T1000 (cell line): ENCODE results near the gene TMEM121.

Source experiments
- DNase-seq: peaks from one replicate; lab custom pipeline; 2025; ENCODE audit warnings: mixed read lengths; lab: John Stamatoyannopoulos, UW

TMEM121 gene

DNA sequence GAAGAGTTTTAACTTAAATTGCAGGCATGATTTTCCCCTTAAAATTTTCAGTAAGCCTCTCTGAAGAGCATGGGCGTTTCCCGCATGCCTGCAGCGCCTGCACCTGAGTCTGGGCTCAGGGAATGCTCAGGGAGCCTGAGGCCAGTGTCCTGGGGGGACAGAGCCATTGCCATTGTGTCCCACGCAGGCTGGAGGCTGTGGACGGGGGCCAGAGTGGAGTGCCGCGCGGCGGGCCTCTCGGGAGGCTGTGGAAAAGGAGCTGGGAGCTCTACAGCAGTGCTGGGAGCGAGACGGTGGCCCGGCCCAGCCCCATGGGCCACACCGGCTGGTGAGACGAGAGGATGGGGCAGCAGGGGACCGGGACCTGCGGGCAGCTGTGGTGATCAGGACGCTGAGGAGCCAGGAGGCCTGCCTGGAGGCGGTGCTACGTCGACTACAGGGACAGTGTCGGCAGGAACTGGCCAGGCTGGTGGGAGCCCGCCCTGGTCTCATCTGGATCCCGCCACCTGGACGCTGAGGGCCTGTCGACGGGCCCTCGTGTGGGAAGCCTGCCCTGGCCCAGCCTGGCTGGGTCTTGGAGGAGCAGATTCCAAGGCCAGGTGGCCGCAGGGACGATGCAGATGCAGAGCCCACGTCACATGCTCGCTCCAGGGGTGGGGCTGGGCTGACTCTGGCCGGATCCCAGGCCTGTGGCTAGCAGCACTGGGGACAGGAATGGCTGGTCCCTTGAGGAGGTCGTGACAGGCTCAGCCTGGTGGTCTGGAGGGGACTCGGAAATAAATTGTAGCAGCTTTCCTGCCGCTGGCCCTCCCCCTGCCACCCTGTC, 27.7 kb upstream of the TMEM121 start:
- no peak for DNase-seq

DNA sequence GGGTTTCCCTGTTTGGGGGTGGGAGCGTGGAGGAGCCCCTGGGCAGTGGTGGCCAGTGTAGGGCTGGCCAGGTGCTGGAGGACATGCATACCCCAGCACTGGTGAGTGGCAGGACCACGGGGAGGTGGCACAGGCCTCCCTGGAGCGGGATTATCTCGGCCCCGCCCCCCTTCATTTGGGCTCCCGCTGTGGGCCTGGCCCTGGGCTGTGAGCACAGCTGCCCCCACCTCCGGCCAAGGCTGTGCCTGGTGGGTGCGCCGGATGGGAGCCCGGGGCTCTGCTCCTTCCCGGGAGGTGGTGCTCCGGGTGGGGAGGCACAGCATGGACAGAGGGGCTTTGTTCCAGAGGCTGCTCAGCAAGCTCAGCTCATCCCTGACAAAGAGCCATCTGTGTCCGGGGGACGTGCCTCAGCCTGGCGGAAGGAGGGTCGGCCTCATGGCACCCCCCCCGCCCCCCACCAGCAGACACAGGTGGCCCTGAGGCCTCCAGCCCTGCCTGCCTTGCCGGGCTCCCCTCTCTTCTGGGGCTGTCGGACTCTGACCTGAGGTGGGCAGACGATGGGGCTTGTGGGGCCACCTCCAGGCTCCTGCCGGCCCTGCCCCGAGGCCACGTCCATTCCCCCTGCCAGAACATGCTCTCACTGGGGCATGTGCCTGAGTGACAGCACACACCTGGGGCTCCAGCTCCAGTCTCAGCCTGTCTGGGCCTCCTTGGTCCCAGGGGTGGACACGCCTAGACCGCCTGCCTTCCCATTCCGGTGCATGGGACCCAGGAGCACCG, 26.9 kb upstream of the TMEM121 start:
- no peak for DNase-seq

DNA sequence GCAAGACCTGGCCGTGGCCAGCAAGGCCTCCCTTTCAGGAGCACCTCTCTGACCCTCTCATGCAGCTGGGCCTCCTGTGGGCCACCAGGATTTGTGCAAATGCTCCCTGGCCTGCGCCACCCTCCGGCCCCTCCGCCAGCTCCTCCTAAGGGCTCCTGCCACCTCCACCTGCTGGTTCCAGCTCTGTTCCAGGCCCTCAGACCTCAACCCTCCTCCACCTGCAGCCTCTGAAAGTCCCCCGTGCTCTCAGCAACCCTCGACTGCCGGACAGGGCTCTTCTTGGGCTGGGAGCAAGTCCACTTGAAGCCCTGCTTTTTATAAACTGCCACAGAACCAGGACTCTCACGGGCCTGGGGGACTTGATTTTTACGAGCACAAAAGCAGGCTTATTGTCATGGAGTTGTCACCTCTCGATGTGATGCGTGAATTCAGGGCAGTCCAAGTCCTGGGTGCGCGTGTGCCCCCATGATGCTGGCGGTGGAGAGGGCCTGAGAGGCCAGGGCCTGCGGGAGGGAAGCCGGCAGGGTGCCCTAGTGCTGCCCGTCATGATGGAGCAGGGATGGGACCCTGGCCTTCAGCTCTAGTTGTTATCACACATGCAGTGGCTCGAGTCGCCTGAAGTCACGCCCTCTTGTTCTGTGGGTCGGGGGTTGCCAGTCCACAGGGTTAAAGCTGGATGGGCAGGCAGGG, 26.2 kb upstream of the TMEM121 start:
- DNase-seq: no peak

DNA sequence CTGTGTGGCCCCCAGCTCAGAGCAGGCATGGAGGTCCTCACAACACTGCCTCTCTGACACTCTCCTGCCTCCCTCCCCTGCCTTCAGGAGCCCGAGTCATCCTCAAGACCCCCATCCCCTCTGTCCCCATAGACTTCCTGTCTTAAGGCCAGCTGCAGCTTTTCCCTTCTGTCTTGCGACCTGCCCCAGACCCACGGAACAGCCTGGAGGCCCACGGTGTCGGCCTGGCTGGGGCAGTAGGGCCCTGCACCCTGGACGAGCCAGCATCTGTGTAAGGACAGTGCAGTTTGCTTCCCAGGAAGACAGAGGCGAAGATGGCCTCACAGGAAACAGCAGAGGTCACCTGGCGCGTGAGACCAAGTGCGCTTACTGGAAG, 25.7 kb upstream of the TMEM121 start:
- DNase-seq: no peak

DNA sequence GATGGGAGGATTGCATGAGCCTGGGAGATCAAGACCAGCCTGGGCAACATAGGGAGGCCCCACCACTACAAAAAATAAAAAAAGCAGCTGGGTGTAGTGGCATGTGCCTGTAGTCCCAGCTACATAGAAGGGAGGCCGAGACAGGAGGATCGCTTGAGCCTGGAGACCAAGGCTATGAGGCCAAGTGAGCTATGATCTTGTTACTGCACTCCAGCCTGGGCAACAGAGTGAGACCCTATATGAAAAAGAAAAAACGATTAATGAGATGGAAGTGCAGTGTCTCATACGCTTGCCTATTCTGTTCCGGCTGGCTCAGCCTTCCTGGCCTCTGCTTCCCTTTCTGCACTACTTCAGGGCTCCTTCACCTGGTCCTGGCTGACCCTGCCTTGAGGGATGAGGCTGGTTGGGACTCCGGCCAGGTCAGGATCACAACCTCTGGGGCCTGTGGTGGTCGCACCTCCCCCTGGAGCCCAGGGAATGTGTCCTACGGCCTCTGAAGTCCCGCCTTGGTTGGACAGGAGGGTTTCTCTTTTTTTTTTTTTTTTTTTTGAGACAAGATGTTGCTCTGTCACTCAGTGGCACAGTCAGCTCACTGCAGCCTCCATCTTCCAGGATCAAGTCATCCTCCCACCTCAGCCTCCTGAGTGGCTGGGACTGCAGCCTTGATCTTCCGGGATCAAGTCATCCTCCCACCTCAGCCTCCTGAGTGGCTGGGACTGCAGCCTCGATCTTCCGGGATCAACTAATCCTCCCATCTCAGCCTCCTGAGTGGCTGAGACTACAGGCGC, 24.7 kb upstream of the TMEM121 start:
- no peak for DNase-seq

DNA sequence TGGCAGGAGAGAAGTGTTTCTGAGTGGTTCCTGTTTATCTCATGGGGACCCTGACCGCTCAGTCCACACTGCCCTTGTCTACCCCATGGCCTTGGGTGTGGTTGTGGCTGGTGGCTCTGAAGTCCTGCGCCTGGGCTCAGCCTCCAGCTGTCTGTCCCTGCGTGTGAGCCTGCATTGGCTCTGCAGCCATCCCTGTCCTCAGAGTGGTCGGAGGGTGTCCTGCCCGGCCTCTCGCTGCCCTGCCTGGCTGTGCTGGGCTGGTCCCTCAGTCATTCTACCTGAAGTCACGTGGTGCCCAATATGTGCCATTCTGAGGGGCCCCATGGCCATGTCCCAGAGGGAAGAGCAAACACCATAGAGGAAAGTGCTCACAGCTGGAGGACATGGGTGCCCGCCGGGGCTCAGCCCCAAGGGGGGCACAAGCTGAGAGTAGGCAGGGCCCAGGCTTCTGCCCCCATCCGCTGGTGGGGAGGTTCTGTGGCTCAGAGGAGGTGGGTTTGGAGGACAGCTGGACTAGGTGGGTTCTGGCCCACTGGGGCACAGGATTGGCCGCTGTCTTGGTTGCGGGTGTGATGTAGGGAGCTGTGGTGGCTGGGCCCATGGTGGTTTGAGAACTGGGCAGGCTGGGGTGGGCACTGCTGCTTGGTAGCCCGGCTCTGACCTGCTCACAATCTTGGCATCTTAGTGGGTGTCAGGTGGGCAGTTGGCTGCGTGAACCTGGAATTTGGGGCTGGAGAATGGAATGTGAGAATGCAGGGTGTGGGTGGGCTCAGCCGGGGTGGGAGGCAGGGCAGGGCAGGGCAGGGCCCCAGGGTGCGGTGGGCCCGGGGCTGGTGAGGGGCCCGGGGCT, 23.7 kb upstream of the TMEM121 start:
- no peak for DNase-seq

DNA sequence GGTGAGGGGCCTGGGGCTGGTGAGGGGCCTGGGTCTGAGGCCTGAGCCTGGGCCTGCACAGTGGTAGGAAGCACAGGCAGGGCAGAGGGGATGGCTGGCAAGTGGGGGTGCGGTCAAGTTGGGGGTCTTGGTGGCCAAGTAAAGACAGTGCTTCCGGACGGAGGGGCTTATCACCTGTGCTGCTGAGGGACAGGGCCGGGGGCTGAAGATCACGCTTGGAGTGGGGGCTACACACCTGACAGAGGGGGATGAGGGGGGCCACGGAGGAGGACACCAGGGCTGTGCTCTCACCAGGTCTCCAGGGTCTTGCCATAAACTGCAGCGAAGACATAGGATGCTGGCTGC, 23.1 kb upstream of the TMEM121 start:
- DNase-seq: no peak

DNA sequence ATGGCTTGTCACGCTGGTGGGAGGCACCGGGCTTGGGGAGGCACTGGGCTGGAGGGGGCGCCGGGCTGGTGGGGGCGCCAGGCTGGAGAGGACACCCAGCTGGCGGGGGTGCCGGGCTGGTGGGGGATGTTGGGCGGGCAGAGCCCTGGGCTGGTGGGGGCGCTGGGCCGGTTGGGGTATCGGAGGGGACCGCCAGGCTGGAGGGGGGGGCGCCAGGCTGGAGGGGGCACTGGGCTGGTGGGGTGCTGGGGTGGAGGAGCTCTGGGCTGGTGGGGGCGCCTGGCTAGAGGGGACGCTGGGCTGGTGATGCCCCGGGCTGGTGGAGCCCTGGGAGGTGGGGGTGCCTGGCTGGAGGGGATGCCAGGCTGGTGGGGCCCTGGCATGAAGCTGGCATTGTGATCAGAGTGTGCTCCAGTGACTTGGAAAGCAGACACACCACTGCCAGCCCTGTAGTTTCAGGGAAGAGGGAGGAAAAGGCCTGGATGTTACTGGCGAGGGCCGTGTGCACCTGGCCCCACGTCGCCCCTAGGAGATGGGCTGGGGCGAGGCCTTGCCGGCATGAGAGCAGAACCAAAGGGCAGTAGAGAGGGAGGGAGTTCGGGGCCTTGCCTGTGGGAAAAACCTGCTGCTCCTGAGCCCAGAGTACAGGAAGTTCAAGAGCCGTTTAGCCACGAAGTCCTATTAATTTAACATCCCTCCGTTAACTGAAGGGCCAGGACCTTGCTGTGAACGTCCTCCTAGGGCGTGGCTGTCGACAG, 22.3 kb upstream of the TMEM121 start:
- DNase-seq: no peak

DNA sequence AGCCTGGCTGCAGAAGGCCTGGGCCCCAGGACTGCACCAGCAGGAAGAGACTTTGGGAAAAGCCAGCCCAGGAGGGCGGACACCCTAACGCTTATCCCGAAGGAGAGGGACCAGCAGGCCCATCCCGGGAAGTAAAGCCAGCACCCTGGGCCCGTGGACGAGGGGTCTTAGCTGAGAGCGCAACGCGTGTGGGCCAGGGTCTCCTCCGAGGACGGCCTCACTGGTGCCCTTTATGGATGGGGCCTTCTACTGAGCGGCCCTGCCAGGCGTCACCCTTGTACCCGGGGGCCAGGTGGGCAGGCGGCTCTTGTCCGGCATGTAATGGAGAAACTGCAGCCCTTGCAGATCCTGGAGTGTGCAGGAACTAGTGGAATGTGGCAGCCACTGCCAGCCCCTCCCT, 21.3 kb upstream of the TMEM121 start:
- no peak for DNase-seq

DNA sequence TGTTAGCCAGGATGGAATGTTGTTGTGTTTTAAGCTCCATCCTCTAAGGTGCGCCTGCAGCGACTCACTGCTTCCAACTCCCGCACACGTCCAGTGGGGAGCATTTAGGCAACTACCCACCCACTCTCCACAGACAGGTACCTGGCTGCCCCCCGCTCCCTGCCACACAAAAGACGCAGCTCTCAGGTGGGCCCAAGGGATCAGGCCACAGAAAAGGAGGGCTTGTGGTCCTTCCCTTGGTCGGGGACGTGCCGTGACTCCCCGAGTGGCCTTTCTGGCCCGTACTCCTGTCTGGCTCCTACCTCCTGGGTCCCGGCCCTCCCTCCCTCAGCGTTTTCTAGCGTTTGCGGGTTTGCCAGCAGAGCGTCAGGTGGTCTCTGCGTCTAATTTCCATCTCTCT, 19.1 kb upstream of the TMEM121 start:
- DNase-seq: no peak

DNA sequence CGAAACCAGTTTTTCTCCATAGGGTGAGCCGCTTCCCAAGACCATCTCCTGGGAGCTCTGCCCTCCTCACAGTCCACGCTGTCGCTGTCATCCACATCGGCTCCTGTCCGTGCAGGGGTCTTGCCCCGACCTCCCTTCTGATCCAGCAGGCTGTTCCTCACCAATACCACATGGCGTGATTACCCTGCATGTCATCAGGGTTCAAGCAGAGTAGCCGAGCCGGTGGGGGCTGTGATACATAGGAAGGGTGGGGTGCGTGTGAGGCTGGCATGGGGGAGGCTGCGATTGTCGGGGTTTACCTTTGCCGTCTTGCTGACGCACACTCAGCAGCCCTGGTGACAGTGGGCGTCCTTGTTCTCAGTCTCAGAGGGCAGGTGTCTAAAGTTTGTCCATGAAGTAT, 18.3 kb upstream of the TMEM121 start:
- no peak for DNase-seq

DNA sequence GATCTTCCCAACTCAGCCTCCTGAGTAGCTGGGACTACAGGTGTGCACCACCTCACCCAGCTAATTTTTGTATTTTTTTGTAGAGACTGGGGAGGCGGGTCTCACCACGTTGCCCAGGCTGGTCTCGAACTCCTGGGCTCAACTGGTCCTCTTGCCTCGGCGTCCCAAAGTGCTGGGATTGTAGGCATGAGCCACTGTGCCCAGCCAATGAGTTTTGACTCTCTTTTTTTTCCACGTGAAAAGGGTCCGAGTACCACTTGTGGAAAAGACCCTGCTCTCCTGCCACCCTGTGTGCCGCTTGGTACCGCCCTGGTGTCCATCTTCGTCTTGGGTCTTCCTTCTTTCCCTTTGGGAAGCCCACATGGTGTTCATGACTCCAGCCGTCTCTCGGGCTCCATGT, 17.8 kb upstream of the TMEM121 start:
- DNase-seq: no peak

DNA sequence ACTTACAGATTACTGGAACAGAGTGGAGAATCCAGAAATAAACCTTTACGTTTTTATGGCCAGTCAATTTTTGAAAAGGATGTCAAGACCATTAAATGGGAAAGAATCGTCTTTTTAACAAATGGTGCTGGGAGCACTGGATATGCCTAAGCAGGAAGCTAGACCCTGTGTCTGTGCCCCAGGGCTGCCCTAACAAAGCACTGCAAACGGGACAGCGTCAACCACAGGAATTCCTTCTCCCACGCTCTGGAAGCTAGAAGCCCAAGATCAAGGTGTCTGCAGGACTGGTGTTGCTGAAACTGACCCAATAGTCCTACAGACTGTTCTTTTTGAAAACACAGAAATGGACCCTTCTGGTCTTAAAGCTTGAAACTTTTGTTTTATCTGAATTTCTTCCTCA, 9.3 kb upstream of the TMEM121 start:
- no peak for DNase-seq

DNA sequence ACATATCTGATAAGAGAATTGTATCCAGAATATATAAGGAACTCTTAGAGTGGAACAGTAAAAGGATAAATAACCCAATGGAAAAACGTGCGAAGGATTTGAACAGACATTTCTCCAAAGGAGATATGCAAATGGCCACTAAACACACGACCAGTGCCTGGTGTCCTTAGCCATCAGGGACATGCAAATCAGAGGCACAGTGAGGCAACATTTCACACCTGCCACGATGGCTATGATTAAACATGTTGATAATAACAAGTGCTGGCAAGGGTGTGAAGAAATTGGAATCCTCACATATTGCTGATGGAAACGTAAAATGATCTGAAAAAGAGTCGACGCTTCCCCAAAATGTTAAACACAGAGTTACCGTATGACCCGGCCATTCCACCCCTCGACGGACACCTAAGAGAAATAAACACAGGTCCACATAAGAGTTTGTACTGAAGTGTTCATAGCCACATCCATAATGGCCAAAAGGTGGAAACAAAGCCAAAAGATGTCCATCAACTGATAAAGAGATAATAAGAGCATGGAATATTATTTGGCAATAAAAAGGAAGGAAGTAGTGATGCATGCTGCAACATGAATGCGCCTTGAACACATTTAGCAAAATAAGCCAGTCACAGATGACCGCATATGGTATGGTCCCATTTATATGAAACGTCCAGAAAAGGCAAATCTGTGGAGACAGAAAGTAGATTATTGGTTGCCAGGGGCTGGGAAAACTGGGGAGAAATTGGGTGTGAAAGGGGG, 6.3 kb upstream of the TMEM121 start:
- DNase-seq: no peak

DNA sequence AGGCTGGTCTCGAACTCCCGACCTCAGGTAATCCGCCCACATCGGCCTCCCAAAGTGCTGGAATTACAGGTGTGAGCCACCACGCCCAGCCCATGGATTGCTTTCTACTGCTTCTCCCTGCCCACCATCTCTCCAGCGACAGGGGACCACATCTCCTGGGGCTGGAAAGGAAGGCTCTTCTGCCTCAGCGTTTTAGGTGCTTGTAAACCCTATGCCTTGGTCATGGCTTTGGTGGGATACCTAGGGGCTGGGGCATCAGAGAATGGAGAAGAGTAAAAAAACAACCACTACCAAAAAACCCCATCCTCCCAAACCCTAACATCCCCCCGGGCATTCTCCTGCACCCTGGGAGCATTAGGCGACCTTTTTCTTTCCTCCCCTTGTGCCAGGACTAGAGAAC, 1.1 kb upstream of the TMEM121 start:
- no peak for DNase-seq

DNA sequence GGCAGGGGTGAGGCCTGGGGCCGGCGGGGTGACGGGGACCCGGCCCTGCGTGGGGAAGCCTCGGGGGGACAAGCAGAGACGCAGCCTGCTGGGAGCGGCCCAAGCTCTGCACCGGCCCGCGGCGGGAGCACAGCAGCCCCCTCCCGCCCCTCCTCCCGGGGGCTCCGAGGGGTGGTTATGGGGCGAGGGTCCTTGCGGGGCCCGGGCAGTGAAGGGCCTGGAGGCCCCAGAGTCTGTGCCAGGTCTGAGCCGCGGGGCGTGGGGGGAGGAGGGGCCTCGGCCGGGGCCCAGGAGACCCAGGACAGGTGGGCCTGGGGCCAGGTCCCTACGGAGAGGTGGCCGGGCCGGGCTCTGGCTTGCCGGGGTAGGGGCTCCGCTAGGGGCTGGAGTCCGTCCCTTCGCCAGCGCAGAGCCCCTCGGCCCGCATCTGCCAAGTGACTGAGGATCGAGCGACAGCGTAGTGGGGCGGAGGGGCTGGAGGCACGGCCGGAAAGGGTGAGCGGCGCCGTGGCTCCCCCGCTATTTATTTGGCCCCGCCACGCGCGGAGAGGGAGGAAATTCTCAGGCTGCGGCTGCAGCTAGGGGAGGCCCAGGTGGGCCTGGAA, 495 bp downstream of the TMEM121 start:
- no peak for DNase-seq

DNA sequence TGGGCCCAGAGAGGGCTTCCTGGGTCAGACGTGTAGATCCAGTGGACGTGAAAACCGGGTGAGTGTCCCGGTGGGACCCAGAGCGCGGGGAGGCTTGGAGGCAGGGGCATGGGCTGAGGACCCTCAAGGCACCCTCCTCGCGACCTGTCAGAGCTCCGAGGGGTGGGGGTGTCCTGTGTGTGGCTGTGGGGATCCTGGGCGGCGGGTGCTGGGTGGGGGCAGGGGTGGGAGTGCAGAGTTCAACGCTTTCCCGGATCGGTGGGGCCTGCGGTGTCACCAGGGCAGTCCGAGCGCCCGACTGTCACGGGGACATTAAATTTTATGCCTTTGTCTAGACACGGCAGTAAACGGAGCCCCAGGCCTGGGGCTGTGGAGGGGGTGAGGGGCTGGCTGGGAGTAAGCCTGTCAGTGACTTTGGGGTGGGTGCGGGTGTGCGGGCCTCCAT, 1.0 kb downstream of the TMEM121 start:
- no peak for DNase-seq

DNA sequence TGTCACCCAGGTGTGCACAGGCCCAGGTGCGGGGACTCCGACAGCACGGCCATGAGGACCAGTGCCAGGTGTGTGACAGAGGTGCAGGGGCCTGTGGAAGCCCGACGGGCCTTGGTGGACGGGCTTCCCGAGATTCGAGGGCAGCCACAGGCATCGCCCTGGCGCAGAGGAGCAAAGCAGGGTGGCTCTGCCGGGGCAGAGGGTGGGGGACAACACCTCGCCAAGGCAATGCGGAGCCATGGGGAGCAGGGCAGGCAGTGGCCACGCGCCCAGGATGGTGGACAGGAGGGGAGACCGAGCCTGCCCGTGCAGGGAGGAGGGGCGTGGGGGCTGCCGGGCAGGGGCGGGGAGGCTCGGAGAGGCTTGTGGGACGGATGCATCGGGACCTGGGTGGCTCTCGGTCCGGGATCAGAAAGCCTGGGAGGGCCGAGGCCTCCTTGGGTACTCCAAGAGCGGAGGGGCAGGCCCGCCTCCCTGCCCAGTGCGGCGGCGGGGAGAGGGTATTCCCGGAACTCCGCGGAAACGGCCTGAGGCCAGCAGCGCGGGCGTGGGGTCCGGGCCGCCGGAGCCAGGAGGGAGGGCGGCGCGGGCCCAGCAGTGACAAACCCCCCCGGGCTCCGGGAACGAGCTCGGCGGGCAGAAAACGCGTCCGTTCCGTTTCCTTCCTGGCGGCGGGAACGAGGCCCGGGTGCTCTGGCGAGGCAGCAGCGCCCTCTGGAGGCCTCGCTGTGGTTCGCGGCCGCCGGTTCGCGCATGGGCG, 1.6 kb downstream of the TMEM121 start:
- peak; percentile 49 for DNase-seq
